Esophagus muscularis mucosa (tissue), 4 donors: ENCODE results near the gene EFNB1.

Experiments
- EP300 ChIP-seq: sonication (generic); formaldehyde crosslinking; IDR thresholded peaks from one replicate; pipeline ENCODE4 v1.6.1; 2017; ENCODE audit warnings: antibody characterized with exemption
- POLR2A ChIP-seq: fragments of 450-650 bp; IDR thresholded peaks from one replicate; pipeline ENCODE4 v1.6.1; 2017; ENCODE audit warnings: antibody characterized with exemption, moderate library complexity, mild to moderate bottlenecking, low read depth
- POLR2AphosphoS5 ChIP-seq, 2 donors: sonication (generic); formaldehyde crosslinking; IDR thresholded peaks; one replicate each; pipeline ENCODE4 v1.6.1; 2017; ENCODE audit warnings: antibody characterized with exemption in 2 of 2
- TF ChIP-seq, protein P1 (sequence below), 3 experiments: fragments of 200-600 bp in 2 of 3; fragments of 450-650 bp in 1 of 3; sonication (generic) in 2 of 3; IDR thresholded peaks; one replicate each; pipeline ENCODE4 v1.5.1; 2017 to 2019; ENCODE audit warnings: antibody characterized with exemption in 3 of 3, mild to moderate bottlenecking in 2 of 3, moderate library complexity in 1 of 3

DNA sequence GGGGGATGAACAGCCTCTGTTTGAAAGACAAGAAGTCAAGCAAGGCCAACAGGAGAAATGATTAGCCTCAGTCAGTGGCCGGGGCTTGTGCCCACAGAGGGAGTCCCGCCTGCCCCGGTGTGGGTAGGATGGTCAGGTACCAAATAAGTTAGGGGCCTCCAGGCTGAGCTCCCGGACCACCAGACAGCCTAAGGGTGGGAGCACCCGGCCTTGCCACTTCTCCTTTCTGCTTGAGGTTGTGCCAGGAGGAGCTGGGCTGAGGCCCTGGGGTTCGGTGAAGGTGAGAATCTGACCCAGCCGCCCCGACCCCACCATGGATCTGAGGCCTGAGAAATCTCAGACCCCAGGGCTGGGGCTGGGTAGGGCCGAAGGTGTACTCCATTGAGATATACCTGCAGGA lies 48.8 kb downstream of the EFNB1 start:
- TF ChIP-seq, protein P1, sequence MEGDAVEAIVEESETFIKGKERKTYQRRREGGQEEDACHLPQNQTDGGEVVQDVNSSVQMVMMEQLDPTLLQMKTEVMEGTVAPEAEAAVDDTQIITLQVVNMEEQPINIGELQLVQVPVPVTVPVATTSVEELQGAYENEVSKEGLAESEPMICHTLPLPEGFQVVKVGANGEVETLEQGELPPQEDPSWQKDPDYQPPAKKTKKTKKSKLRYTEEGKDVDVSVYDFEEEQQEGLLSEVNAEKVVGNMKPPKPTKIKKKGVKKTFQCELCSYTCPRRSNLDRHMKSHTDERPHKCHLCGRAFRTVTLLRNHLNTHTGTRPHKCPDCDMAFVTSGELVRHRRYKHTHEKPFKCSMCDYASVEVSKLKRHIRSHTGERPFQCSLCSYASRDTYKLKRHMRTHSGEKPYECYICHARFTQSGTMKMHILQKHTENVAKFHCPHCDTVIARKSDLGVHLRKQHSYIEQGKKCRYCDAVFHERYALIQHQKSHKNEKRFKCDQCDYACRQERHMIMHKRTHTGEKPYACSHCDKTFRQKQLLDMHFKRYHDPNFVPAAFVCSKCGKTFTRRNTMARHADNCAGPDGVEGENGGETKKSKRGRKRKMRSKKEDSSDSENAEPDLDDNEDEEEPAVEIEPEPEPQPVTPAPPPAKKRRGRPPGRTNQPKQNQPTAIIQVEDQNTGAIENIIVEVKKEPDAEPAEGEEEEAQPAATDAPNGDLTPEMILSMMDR (IDR thresholded peaks at IDR 0.05): no peak
- no peak for TF ChIP-seq POLR2AphosphoS5 (IDR thresholded peaks at IDR 0.05)
- TF ChIP-seq EP300: no peak
- TF ChIP-seq POLR2A: no peak
